ENCODE measurements around the gene ADORA1.

ADORA1 gene

DNA sequence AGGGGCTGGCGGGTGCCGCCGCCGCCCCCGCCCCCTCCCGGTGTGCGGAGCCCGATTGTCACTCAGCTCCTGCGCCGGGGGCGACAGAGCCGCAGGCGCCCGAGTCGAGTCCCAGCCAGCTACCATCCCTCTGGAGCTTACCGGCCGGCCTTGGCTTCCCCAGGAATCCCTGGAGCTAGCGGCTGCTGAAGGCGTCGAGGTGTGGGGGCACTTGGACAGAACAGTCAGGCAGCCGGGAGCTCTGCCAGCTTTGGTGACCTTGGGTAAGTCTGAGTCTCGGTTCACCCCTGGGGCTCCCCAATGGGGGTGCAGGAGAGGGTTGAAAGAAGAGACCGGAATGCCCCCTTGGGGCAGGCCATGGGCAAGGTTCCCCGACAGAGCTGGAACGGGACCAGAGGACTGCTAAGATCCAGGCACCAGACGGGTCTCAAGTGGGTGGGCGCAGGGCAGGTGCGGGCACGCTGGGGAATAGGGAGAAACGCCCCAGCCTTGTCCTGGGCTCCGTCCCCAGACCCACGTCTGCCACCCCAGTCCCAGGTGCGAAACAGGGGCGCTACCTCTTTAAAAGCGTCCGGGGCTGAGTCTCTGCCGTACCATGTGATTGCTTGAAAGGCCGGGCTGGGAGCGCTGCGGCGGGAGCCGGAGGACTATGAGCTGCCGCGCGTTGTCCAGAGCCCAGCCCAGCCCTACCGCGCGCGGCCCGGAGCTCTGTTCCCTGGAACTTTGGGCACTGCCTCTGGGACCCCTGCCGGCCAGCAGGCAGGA is at the start of gene ADORA1:
ADORA1 (plus strand) TSS at position 61 of the 765 bp plus-strand sequence. CDS start 1,116 bp downstream, outside the sequence.
- no peak for DNase-seq

DNA sequence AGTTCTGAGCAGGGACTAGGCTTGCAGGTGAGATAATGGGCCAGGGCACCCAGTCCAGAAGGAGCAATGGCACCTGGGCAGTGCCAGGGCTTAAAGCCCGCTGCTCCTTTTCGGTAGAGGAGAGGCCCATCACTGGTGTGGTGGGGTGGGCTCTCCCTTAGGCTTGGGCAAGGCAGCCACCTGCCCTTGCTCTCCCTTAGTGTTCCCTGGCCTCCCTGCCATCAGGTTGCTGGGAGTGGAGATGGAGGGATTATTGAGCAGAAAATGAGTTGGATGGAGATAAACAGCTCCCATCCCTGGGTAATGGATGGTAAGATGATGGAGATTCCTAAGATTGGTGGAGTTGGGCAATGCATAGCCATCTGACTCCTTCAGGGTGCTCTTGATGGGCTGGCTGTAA is 49.6 kb upstream of the ADORA1 start:
- DNase-seq, result no peak

DNA sequence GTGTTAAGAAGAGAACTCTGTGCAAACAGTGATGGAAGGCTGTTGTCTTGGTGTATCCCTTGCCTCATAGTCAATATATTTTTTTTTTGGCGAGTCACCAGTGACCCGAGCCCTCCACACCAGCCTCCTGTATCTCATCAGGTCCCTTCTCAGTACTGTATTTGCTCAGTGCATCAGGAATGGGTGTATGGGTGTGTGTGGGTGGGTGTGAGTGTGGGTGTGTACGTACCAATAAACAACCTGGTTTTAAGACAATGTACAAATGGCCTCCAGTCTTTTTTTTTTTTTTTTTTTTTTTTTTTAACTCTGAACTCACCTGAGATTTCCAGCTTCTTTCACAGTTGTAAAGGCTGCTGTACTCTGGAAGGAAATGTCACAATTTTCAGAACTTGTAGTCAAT is 49.0 kb upstream of the ADORA1 start:
- DNase-seq, result no peak

DNA sequence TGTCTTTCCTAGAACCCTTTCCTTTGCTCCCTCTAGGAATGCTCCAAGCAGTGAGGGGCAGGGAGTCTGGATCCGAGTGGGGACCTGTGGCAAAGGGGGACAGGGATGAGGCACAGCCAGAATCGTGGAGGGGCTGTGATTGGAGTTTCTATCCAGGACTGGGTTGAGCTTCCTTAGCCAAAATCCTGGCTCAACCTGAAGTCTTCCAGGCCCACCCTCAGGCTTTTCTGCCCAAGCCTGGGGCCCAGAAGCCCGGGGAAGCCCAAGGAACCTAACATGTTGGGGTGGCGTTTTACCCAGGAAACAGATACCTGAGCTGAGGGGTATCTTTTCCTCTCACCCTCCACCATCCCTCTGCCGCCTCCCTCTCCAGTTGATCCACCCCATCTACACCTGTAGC is 47.1 kb upstream of the ADORA1 start:
- no peak for DNase-seq

DNA sequence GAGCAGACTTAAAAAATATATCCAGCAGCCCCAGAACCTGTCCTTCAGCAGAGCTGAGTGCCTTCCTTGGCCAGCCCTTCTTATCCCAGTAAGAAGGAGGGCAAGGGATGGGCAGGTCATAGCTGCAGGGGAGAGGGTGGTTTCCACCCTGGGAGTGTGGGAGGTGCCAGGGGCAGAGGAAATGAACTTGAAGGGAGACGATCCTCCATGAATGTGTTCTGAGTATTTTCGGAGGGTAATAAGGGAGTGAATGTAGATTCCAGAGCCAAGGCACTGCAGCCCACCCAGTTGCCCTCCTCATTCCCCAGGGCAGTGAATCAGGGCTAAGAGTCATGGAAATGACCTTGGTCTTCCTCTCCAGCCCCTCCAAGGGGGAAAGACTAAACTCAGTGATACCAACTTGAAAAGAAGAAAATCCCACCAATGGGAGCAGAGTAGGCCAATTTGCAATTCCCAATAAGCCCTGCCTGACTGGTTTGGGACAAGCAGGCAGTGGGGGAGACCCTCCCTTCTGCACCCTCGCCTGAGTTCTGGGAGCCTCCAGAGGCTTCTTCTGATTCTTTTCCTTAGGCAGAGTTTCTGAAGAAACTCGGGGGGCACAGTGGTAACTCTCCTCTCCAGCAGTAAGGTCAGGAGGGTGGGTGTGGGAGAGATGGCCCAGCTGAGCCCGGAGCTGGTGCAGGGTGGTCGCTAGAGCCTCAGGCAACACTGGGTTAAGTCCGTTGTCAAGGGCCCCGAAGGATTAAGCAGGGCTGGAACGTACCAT is 45.9 kb upstream of the ADORA1 start:
- DNase-seq, result no peak

DNA sequence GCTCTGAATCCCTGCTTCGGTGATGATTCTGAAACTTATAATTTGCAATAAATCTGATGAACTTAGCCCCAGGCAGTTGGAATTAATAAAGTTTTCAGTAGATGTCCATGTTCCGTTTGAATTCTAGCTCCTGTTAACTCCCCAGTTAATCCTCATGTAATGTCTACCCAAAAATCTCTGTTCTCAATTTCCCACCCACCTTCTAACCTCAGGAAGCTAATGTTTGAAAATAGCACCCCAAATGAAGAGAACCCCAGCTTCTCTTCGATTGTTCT is 45.4 kb upstream of the ADORA1 start:
- DNase-seq, result no peak

DNA sequence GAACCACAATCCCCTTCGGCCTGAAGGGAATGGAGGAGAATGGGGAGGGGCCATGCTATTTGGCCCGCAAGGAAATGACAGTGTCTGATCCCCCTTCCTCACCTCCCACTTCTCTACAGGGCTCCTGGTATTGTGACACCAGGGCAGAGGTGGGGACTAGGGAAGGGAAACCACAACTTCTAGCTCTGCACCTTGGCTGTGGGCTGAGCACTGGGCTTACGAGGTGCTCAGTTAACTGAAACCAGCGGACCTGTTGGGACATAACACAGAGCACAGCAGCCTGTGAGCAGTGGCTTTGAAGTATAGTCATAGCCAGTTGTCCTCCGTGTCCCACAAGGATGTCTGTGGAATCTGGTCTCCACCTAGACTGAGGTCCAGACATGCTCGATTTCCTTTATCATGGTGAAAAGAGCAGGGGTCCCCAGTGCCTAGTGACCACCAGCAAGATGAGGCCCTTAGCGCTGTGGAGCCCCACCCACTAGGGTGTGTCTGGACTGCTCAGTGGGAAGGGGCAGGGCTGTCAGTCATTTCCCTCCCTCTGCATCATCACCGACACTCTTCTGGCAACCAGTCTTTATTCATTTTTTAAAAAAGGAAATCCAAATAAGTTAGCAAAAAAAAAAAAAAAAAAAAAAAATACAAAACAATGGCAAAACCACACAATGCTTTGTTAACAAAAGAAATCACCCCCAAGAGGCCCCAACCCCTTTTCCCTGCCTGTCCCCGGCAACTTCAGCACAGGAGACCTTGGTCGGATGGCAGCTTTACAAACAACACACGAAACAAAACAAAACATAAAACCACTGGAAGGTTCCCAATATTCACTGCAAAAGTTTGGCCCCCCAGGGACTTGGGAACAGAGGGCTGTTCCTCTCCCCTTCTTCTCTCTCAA is 44.7 kb upstream of the ADORA1 start:
- no peak for DNase-seq

DNA sequence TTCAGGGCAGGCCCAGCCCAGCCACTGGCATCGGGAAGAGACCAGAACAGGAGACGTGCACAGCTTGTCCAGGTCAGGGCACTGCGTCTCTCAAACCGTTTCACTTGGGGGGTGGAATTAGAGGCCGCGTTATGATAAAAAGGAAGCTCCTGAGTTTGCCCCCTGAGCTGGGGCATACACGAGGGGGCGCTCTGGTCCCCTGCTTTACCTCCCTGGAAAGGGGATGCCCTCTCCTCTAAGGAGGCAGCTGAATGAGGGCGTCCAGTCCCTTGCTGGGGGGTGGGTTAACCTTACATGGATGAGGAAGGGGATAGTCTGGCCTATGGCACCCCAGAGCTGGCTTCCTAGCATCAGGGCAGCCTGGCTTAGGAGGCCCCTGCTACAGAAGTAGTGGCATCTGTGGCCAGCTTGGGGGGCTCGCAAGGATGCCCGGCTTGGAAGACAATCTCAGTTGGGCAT is 44.0 kb upstream of the ADORA1 start:
- no peak for DNase-seq

DNA sequence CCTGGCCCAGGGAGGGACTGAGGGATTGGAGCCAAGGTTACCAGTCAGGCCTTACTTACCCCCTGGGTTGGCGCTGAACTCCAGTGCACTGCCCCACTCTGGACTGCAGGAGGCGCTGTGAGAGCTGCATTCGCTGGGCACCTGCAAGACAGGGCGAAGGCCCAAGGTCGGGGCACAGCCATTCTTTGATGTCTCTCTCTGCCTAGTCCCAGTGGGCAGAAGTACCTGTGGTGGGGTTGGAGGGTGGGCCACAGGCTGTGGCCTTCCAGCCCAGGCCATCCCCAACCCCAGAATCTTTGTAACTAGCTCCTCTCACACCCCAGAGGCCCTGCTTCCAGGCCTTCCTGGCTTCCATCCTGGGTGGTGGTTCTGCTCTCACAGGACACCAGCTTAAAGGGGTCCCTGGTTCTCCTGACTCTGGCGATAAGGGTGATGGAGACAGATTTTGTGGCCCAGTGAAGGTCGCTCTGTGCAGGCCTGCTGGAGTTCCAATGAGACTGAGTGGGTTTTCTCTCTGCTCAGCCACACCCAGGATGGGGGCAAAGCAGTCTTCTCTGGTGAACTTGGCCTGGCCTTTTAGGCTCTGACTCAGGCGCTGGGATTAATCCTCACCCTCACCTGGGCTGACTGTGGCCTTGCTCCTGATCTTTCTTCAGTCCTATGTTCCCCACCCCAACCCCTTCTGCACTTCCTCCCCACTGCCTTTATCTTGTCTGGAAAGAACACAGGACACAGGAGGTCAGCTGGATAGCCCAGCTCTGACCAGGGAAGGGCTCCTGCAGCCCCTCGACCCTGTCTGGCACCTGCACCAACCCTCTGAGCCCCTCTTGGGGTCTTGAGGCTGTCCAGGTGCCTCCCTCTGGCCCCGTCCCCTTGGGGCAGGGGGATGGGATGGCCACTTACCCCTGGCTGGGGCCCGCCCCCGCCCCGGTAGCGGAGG is 42.7 kb upstream of the ADORA1 start:
- DNase-seq, result no peak

DNA sequence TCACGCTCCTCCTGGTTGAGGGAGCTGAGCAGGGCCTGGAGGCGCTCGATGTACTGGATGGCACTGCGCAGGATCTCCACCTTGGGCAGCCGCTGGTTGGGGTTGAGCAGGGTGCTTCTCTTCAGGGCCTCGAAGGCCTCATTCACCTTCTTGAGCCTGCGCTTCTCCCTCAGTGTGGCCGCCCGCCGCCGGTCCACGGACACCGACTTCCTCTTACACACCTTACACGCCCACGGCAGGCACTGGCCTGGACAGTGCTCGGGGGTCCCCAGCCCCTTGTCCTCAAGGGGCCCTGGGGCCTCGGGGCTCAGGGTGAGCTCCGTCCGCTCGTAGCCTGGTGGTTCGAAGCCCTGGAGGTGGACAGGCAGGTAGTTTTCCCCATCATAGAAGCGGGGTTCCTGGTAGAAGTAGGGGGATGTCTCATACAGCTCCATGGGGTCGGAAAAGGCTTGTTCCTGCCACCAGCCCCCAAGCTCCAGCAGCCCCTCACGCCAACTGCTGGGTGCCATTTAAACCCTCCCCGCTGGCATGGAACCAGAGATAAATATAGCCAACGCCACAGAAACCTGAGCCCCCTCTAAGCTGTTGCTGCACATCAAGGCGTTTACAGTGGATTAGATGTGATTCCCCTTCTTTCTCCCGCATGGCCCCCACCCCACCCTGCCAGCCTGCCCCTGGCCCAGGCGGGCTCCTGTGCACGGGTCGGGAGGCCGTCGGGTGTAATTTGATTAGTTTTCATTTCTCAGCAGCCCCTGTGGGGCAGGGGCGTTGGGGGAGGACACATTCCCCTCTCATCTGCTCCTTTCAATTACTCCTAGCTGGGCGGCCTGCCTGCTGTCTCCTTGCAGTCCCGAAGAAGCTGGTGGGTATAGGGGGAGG is 41.8 kb upstream of the ADORA1 start, which contains the start of gene MYOG:
MYOG (minus strand) TSS at position 485 of the 879 bp plus-strand sequence; CDS start at position 434, 51 bp downstream.
- no peak for DNase-seq

DNA sequence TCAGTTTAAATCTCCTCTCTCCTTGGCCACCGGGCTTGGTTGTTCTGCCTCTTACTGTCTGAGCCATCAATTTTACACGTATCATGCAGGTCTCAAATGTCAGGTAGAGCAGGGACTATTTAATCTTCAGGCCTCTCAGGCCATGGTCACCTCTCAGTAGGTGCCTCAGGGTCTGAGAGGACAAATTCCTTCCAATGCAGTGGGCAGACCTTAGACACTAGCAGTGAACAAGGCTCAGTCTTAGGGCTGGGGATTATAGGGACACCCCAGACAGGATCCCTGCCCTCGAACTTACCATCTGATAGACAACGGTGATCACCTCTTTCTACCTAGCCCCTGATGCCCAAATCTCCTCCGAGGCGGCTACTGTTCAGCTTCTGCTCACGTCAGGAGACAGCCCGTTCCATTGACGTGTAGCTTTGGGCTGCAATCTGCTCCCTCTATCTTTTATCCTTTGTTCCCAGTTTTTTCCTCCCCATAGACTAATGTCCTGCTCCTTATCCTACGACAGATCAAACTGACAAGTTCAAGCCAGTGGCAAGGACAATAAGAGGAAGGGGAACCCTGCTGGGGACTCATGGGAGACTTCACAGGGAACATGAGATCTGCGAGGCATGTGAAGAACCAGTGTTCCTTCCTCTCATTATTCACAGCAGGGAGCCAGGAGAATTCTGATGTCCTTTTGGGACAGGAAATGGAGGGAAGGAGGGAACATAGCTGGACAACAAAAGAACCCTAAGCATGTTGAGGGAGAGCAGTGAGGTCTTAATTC is 40.3 kb upstream of the ADORA1 start:
- no peak for DNase-seq

DNA sequence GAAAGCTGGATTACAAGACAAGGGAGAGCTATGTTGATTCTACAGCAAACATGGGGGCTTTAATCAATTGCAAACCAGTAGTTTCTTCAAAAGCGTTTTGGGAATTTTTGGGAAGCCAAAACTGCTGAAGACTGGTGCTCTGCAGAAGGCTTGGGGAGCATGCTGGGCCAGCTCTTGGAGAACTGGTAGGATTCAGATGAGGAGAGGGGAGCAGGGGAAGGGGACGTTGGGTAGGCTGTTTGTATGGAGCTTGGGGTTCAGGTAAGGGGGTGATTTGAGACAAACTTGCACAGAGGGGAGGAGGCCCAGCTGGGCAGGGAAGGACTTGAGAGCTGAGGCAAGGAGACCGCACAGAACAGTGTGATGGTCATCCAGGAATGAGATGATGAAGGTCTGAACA is 39.1 kb upstream of the ADORA1 start:
- DNase-seq, result no peak

DNA sequence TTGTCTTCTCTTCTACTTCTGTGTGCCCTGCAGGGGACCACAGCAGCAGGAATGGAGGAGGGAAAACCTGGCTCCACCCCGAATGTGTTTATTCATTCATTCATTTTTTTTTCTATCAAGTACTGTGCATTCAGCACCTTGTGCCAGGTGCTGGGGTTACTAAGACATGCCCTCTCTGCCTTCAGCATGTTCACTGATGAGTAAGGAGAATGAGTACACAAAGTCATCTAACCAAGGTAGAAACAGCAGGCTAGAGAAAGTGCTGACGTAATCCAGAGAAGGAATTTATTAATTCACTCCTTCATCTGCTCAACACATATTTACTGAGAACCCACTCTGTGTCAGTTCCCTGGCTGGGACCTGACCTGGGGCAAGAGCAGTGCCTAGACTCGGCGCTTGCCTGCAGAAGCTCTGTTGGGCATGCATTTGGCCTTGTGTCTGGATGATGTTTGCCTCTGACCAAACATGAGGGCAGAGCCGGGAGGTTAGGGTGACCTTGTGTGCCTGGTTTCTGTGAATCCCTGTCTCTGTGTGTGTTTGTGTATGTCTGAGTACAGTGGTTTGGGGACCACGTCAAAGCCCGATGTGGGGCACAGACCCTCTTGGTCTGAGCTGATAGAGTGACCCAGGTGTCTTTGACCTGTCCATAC is 38.4 kb upstream of the ADORA1 start:
- no peak for DNase-seq

DNA sequence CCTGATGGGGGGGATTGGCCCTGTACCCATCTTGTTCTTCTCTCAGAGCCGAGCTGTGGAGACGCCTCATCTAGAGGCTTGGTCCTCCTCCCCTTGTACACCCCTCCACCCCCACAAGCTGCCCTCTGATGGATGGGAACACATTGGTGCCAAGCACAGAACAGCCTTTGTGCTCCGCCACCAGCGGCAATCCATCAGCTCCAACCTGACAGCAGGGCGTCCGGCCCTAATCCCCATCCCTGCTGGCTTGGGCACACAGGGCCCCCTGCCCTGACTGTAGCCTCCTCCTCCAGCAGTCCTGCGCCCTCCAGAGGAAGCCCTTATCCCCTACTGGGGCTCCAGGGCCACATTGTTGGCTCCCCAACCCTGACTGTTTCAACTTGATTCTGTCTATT is 37.9 kb upstream of the ADORA1 start:
- DNase-seq, result no peak

DNA sequence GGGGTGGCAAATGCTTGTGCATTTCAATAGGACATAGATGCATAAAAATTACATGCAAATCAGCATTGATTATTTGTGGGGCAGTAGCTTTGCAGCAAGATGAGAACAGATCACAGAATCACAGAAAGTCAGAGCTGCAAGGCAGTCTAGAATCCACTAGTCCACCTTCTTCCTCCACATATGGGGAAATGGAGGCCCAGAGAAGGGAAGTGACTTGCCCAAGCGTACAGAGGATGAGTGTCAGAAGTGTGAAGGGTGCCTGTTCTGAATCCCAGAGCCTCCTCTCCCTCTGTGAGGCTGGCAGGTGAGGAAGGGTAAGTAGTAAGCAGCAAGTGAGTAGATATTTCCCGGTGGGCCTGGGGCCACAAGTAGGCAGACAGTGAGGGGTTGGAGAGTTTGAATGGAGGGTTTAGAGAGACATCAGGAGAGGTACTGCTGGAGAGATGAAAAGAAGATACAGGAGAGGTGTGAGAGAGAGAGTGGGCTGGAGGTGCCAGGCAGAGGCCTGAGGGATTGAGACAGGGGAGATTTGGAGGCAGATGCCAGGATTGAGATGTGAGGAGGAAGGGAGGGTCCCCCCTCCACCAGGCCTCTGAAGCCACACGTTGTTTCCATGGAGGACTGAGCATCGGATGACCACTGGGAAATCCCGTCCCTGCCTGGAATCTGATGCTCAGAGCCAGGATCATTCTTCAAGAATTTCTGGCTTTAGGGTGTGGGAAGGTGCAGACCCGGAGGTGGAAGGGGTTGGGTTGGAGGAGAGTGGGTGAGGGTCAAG is 36.9 kb upstream of the ADORA1 start:
- DNase-seq, result no peak

DNA sequence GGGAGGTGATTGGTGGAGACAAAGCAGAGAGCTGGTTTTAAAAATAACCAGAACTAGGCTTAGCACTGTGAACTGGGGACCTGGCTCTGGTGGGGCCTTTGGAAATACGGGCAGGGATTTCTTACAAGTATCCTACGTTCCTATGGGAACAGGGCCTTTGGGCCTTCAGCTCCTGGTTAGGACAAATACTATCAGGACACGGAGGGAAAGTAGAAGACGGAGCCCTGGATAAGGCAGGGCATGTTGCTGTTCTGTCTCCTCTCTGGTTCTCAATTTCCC is 36.4 kb upstream of the ADORA1 start:
- DNase-seq, result no peak

DNA sequence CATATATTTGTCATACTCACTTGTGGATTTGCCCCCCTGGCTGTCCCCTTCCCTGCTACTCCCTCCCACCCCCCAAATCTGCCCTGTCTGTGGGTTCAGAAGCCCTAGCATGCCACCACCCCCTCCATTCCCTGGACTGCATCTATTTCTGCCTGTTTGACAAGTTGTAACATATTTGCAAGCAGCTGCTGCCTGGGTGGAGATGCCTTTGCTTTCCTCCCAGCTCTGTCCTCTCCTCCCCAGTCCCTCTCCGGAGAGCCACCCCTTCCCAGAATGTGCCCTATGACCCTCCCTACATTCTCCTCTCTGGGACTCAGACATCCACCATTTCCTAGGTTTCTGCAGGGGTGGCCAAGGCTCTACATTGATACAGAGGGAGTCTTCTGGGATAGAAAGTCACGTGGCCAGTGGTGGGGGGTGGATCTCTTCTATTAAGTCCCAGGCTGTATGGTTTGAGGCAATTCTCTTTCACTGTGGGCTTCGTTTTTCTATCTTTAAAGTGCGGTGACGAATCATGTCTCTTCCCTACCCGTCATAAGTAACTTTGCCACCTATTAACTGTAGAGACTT is 35.7 kb upstream of the ADORA1 start:
- no peak for DNase-seq

DNA sequence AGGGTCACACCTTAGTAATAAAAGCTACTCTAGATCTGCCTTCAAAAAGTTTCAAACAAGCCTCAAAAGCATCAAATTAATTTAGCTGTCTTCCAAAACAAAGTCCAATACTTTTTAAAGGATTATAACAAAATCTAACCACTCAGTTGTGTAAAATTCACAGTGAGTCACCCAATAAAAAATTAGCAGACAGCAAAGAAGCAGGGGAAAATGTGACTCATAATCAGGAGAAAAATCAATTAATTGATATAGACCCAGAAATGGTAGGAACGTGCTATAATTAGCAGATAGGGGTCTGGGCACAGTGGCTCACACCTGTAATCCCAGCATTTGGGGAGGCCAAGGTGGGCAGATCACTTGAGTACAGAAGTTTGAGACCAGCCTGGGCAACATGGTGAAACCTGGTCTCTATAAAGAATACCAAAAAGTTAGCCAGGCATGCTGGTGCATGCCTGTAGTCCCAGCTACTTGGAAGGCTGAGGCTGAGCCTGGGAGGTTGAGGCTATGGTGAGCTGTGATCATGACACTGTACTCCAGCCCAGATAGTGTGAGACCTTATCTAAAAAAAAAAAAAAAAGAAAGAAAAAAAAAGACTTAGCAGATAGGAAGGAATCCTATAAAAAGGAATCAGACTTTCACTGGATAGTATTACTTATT is 33.6 kb upstream of the ADORA1 start:
- DNase-seq, result no peak
